HCT116 (cell line): ENCODE results near the gene RELB. TPM values are rescaled to one million over a fixed set of nuclear protein-coding genes. Genes with fewer than 3 reads are reported as not detected.

Source experiments
- ATAC-seq: fragments of 200-7000 bp; cut with Tn5 transposase; 2 replicates; pipeline ENCODE4 v1.9.1; 2020; ENCODE audit warnings: mild to moderate bottlenecking, moderate library complexity
- BruUV-seq: library from RNA; stranded (reverse); fragments of 400-500 nt; replicated peaks from 2 replicates; lab custom pipeline; 2021; lab: Mats Ljungman, UMichigan
- CTCF ChIA-PET: fragments of 300-600 bp; sonication (Branson Sonifier 250); formaldehyde crosslinking; loops from one replicate; lab custom pipeline; 2021; ENCODE audit warnings: antibody characterized with exemption; lab: Charles Lee
- POLR2A ChIA-PET: fragments of 300-600, 350-600 bp; sonication (Branson Sonifier 250); formaldehyde crosslinking; loops from one replicate; lab custom pipeline; 2021; ENCODE audit warnings: antibody characterized with exemption; lab: Charles Lee
- RAD21 ChIA-PET, 2 experiments: fragments of 300-600 bp; sonication (Branson Sonifier 250); formaldehyde crosslinking; loops; one replicate each; lab custom pipeline; 2023; ENCODE audit warnings: low total read pairs in 2 of 2; ENCODE audit not compliant: uncharacterized antibody in 2 of 2, unreplicated experiment in 2 of 2, low non-redundant PET in 1 of 2; lab: Charles Lee
- DNase-seq: peaks from one replicate; pipeline ENCODE4 v3.0.0-alpha.2; 2010; ENCODE audit warnings: low read depth, low spot score
- H2AFZ ChIP-seq: fragments of 200-600 bp; shearing (Covaris generic), sonication (generic); 2 replicates; pipeline ENCODE4 v1.6.1; 2017; ENCODE audit warnings: low read depth, mixed run types, mixed read lengths, antibody characterized with exemption, low read length; ENCODE audit not compliant: poor library complexity, severe bottlenecking
- H3K27ac ChIP-seq: 2 replicates; pipeline ENCODE4 v1.5.1; 2012; ENCODE audit warnings: low read depth, low read length
- H3K27me3 ChIP-seq: fragments of 200-600 bp; sonication (generic); 2 replicates; pipeline ENCODE4 v1.6.1; 2016; ENCODE audit warnings: mixed run types, low read length, mixed read lengths; ENCODE audit not compliant: insufficient read depth
- H3K36me3 ChIP-seq, 2 experiments: fragments of 200-500 bp in 1 of 2; fragments of 200-600 bp in 1 of 2; sonication (Bioruptor generic) in 1 of 2; sonication (generic) in 1 of 2; 2 replicates each; pipeline versions ENCODE4 v1.5.1 to v1.6.1; 2014 to 2016; ENCODE audit warnings: low read length in 2 of 2, inconsistent platforms in 1 of 2, mixed read lengths in 1 of 2, mixed run types in 1 of 2; ENCODE audit not compliant: insufficient read depth in 2 of 2, control insufficient read depth in 1 of 2
- H3K4me1 ChIP-seq, 2 experiments: fragments of 200-600 bp in 1 of 2; sonication (generic) in 1 of 2; 2 replicates each; pipeline versions ENCODE4 v1.5.1 to v1.6.1; 2012 to 2017; ENCODE audit warnings: low read length in 2 of 2, inconsistent platforms in 1 of 2, mild to moderate bottlenecking in 1 of 2, mixed read lengths in 1 of 2, mixed run types in 1 of 2, moderate library complexity in 1 of 2; ENCODE audit not compliant: insufficient read depth in 2 of 2, control insufficient read depth in 1 of 2
- H3K4me2 ChIP-seq: fragments of 200-600 bp; sonication (generic); 2 replicates; pipeline ENCODE4 v1.6.1; 2017; ENCODE audit warnings: mixed run types, low read length, mixed read lengths
- H3K4me3 ChIP-seq, 2 experiments: fragments of 200-600 bp in 1 of 2; sonication (generic) in 1 of 2; replicated peaks in 1 of 2; 2 replicates each; pipeline ENCODE4 v1.5.1; 2011 to 2016; ENCODE audit warnings: low read length in 2 of 2, control low read depth in 1 of 2, low read depth in 1 of 2, mild to moderate bottlenecking in 1 of 2, mixed read lengths in 1 of 2, mixed run types in 1 of 2
- H3K79me2 ChIP-seq: fragments of 200-600 bp; sonication (generic); 2 replicates; pipeline ENCODE4 v1.6.1; 2017; ENCODE audit warnings: mild to moderate bottlenecking, mixed run types, low read length, moderate library complexity, mixed read lengths; ENCODE audit not compliant: insufficient read depth
- H3K9ac ChIP-seq: fragments of 200-600 bp; sonication (generic); 2 replicates; pipeline ENCODE4 v1.6.1; 2016; ENCODE audit warnings: low read length, mixed read lengths
- H3K9me2 ChIP-seq: fragments of 200-600 bp; sonication (generic), shearing (Covaris generic); 2 replicates; pipeline ENCODE4 v1.6.1; 2017; ENCODE audit warnings: mixed run types, mild to moderate bottlenecking, moderate library complexity; ENCODE audit not compliant: insufficient read depth
- H3K9me3 ChIP-seq, 2 experiments: fragments of 200-500 bp in 1 of 2; fragments of 200-600 bp in 1 of 2; sonication (Bioruptor generic) in 1 of 2; sonication (generic) in 1 of 2; 2 replicates each; pipeline ENCODE4 v1.6.1; 2014 to 2017; ENCODE audit warnings: low read length in 2 of 2, mixed read lengths in 2 of 2, inconsistent platforms in 1 of 2, low read depth in 1 of 2, mild to moderate bottlenecking in 1 of 2, mixed run types in 1 of 2, moderate library complexity in 1 of 2; ENCODE audit not compliant: control insufficient read depth in 1 of 2, insufficient read depth in 1 of 2
- H4K20me1 ChIP-seq: fragments of 200-600 bp; sonication (generic), shearing (Covaris generic); 2 replicates; pipeline ENCODE4 v1.6.1; 2017; ENCODE audit warnings: mixed run types, mild to moderate bottlenecking, moderate library complexity; ENCODE audit not compliant: insufficient read depth
- CEBPB ChIP-seq: IDR thresholded peaks from 2 replicates; pipeline ENCODE4 v1.6.1; 2012; ENCODE audit warnings: low read depth
- EGR1 ChIP-seq: IDR thresholded peaks from 2 replicates; pipeline ENCODE4 v1.6.1; 2012; ENCODE audit warnings: low read depth
- ELF1 ChIP-seq: IDR thresholded peaks from 2 replicates; pipeline ENCODE4 v1.6.1; 2012; ENCODE audit warnings: low read depth, borderline replicate concordance
- EZH2 ChIP-seq: fragments of 200-600 bp; sonication (generic); IDR thresholded peaks from 2 replicates; pipeline ENCODE4 v1.6.1; 2017; ENCODE audit warnings: antibody characterized with exemption, mixed run types
- EZH2phosphoT487 ChIP-seq: fragments of 200-600 bp; IDR thresholded peaks from 2 replicates; pipeline ENCODE4 v1.6.1; 2018; ENCODE audit warnings: antibody characterized with exemption, borderline replicate concordance
- JUND ChIP-seq: IDR thresholded peaks from 2 replicates; pipeline ENCODE4 v1.6.1; 2012
- POLR2A ChIP-seq: IDR thresholded peaks from 2 replicates; pipeline ENCODE4 v1.7.0; 2011; ENCODE audit warnings: borderline replicate concordance; ENCODE audit not compliant: insufficient read depth, insufficient read length; ENCODE audit errors: extremely low read depth
- SIN3A ChIP-seq: IDR thresholded peaks from 2 replicates; pipeline ENCODE4 v1.6.1; 2012; ENCODE audit warnings: low read depth
- SP1 ChIP-seq: IDR thresholded peaks from 2 replicates; pipeline ENCODE4 v1.6.1; 2012; ENCODE audit warnings: low read depth
- YY1 ChIP-seq: IDR thresholded peaks from 2 replicates; pipeline ENCODE4 v1.6.1; 2011; ENCODE audit warnings: low read length, low read depth, moderate library complexity, mild to moderate bottlenecking; ENCODE audit not compliant: insufficient replicate concordance; ENCODE audit errors: extremely low read depth
- ZFX ChIP-seq: fragments of 450-650 bp; IDR thresholded peaks from 2 replicates; pipeline ENCODE4 v1.6.1; 2017
- intact Hi-C: fragments of 100-400 bp; cut with micrococcal nuclease; formaldehyde crosslinking; loops from 2 replicates; pipeline ENCODE4 v1.10.0; 2022
- total RNA-seq: library from RNA; stranded (reverse); gene quantifications from one replicate; pipeline ENCODE4 v1.2.1, GENCODE V29; 2021; ENCODE audit not compliant: unreplicated experiment
- TF ChIP-seq, protein P1 (sequence below): IDR thresholded peaks from 2 replicates; pipeline ENCODE4 v1.6.1; 2011; ENCODE audit warnings: mild to moderate bottlenecking, low read length, moderate library complexity; ENCODE audit not compliant: insufficient replicate concordance; ENCODE audit errors: extremely low read depth
- TF ChIP-seq, protein P2 (sequence below): IDR thresholded peaks from 2 replicates; pipeline ENCODE4 v1.6.1; 2012

The RELB gene
- total RNA-seq, 1 experiment from 2014 or later = 12.9 TPM

DNA sequence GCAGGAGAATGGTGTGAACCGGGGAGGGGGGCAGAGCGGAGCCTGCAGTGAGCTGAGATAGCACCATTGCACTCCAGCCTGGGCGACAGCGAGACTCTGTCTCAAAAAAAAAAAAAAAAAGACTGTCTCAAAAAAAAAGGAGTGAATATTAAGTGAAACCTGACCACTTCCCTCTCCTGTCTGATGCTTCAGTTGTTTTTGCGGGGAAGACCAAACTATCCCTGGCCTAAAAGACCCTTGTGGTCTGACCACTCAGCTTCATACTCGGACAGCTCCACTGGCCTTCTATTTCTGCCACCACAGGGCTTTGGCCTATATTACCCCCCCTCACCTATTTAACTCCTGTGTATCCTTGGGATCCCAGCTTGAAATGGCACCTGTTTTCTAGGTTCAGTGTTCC, 39.9 kb downstream of the RELB start (continued):
- TF ChIP-seq, protein P1, sequence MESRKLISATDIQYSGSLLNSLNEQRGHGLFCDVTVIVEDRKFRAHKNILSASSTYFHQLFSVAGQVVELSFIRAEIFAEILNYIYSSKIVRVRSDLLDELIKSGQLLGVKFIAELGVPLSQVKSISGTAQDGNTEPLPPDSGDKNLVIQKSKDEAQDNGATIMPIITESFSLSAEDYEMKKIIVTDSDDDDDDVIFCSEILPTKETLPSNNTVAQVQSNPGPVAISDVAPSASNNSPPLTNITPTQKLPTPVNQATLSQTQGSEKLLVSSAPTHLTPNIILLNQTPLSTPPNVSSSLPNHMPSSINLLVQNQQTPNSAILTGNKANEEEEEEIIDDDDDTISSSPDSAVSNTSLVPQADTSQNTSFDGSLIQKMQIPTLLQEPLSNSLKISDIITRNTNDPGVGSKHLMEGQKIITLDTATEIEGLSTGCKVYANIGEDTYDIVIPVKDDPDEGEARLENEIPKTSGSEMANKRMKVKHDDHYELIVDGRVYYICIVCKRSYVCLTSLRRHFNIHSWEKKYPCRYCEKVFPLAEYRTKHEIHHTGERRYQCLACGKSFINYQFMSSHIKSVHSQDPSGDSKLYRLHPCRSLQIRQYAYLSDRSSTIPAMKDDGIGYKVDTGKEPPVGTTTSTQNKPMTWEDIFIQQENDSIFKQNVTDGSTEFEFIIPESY = no peak
- TF ChIP-seq EZH2 = no peak
- TF ChIP-seq SP1 = no peak
- no peak for TF ChIP-seq ELF1
- no peak for TF ChIP-seq EGR1
- TF ChIP-seq, protein P2, sequence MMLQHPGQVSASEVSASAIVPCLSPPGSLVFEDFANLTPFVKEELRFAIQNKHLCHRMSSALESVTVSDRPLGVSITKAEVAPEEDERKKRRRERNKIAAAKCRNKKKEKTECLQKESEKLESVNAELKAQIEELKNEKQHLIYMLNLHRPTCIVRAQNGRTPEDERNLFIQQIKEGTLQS = no peak
- TF ChIP-seq SIN3A = no peak
- no peak for TF ChIP-seq EZH2phosphoT487

DNA sequence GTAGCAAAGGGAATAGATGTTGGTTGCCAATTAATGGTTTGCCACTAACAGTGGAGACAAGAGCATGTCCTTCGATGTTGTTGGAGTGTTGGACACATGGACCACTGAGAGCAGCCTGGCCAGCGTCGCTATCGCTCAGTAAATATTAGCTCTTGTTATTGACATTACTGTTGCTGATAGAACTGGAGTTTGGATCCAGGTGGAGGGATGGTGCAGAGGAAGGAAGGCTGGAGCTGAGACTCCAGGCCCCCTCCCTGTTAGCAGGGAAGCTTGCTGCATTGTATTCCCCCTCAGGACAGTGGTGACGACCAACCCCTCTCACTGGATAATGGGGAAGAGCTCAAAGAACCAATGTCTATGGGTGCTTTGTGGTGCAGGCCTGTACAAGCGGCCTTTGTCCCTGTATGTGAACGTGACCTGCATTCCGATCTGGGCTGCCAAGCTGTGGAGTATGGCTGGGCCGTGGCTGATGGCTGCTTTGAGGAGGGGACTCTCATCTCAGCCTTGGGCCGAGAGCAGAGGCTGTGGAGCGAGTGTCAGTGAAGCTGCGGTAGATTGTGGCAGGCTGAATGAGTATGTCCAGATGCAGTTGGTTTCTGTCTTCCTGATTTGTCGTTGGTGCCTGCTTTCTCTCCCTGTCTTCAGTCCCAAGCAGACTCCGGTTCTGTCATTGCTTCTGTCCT, 44.5 kb downstream of the RELB start:
- H3K4me3 ChIP-seq = no peak overlapping the region
- 0 out of 2 replicates have a peak, but pooled peaks cover 3% of the 10 kb centered on the region for H4K20me1 ChIP-seq
- no peak overlapping the region for H2AFZ ChIP-seq
- intact Hi-C loops = no loop called here
- H3K4me2 ChIP-seq = no peak overlapping the region
- no peak overlapping the region for H3K27ac ChIP-seq
- ChIA-PET POLR2A (no interaction called here), CTCF (interaction anchor here (1.8 kb wide), 1 partner anchor 14 kb away, joined by 7 read pairs; no protein-coding TSS in a partner anchor), RAD21 (no interaction called here)
- DNase-seq (no peak), ATAC-seq (no peak)
- peaks cover 98% of the 10 kb centered on the region for H3K79me2 ChIP-seq
- H3K9me3 ChIP-seq = no peaks in the 10 kb centered on the region
- no peaks in the 10 kb centered on the region for H3K9me2 ChIP-seq
- no peaks in the 10 kb centered on the region for H3K27me3 ChIP-seq
- BruUV-seq = no TSS peak
- no peak for TF ChIP-seq ZFX
- TF ChIP-seq EZH2 = no peak
- TF ChIP-seq YY1 = no peak
- TF ChIP-seq POLR2A = no peak
- TF ChIP-seq ELF1 = no peak
- no peak for TF ChIP-seq CEBPB
- TF ChIP-seq JUND = no peak
- TF ChIP-seq EGR1 = no peak
- TF ChIP-seq SP1 = no peak
- peaks cover 37 to 41% of the 10 kb centered on the region in 2 experiments for H3K36me3 ChIP-seq
- peaks cover under 1 to 20% of the 10 kb centered on the region in 2 experiments; a peak in 3 of 4 replicates for H3K4me1 ChIP-seq
- no peak overlapping the region for H3K9ac ChIP-seq
